NCI-H69 (cell line): ENCODE measurements around the gene TMEM18.

Source experiments
- DNase-seq: peaks from one replicate; lab custom pipeline; 2025; lab: John Stamatoyannopoulos, UW

TMEM18 gene

DNA sequence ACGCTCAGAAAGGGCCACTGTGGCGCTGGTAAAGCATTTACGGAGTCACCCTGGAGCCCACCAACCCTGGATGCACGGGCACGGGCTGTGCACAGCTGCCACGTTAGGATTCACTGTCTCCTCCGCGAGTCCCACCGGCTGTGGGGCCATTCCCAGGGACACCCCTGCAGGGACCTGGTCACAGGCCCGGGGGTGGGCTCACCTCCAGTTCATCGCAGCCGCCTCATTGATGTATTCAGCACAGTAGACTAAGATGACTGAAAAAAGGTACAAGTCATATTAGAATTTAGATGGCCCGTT lies 4.7 kb downstream of the TMEM18 start:
- no peak for DNase-seq

DNA sequence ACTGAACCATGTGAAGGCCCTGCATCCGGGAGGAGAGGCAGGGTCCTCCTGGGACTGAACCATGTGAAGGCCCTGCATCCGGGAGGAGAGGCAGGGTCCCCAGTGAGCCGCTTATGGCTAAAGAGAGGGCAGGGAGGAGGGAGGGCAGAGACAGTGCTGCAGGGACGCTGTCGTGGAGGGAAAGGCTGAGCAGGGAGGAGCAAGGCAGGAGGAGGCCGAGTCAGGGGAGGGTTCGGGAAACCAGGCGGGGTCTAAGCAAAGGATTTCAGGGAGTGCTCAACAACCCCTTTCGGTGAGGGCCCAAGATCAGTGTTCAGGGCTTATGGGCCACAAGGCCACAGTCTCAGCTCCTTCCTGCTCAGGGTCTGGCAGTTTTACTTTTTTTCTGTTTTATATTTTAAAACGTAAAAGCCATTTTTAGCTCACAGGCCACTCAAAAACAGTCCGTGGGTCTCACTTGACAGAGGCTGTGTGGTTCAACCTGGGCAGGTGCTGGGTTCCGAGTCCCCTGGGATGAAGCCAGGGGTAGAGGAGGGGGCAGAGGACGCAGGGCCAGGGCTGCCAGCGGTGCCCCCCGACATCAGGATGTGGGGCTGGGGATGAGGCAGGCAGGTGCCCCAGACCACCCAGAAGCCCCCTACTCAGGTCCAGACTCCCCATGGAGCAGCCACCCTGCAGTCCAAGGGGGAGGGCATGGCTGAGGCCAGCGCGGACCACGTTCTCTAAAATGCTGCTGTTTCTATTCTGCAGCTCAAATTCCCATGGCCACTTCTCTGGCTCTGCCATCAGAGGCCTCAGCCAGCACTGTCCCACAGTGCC lies 5.2 kb downstream of the TMEM18 start:
- DNase-seq: no peak

DNA sequence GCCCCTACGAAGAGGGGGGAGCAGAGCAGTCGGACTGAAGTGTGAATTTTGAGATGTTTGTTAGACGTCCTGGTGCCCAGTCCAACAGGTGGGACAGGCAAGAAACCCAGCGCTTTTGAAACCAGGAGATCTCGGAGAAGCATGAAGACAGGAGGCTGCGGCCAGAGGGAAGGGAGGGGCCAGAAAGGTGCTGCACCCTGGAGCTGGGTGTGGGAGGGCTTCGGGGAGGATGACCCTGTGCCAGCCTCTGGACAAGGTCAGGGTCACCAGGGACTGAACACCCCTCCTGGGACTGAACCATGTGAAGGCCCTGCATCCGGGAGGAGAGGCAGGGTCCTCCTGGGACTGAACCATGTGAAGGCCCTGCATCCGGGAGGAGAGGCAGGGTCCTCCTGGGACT lies 6.1 kb downstream of the TMEM18 start:
- DNase-seq: no peak

DNA sequence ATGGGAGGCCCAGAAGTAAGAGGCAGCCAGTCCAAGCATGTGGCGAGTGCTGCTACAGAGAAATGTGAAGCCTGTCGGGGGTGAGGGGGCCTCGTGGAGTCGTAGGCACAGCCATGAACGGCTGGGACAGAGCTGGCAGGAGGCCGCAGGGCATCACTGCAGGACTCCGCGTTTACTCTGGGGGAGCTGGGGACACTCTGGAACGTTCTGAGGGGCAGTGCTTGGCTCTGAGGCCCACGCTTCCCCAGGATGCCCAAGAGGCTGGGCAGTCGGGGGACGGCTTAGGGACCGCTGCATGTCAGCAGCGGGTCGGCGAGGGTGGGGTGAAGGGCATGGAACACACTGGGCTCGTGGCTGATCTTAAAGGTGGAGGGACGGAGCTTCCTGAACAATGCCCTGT lies 6.6 kb downstream of the TMEM18 start:
- DNase-seq: no peak

DNA sequence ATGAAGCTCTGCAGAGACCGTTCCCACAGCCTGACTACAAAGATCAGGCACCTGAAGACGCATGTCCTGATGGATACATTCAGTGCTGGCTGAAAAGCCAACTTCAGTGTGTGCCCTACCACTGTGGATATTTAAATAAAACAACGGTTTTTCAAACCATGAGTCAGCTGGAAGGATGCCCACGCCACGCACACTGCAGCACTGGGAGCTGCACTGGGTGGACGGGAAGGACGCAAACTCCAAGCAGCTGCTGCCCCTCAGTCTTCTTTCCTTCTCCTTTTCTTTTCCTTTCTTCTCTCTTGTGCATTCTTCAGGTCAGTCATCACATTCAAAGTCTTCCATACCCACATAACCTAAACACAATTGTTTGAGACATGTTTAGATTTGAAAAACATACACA lies 7.9 kb downstream of the TMEM18 start:
- no peak for DNase-seq

DNA sequence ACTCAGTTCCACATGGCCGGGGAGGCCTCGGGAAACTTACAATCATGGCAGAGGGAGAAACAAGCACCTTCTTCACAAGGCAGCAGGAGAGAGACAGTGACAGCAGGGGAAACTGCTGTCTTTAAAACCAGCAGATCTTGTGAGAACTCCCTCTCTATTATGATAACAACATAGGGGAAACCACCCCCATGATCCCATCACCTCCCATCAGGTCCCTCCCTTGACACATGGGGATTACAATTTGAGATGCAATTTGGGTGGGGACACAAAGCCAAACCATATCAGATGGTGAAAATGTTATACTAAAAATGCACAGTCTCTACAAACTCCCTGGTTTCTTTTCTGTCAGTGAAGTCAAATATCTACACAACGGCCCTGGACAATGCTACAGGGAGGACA lies 9.2 kb downstream of the TMEM18 start:
- DNase-seq: no peak

DNA sequence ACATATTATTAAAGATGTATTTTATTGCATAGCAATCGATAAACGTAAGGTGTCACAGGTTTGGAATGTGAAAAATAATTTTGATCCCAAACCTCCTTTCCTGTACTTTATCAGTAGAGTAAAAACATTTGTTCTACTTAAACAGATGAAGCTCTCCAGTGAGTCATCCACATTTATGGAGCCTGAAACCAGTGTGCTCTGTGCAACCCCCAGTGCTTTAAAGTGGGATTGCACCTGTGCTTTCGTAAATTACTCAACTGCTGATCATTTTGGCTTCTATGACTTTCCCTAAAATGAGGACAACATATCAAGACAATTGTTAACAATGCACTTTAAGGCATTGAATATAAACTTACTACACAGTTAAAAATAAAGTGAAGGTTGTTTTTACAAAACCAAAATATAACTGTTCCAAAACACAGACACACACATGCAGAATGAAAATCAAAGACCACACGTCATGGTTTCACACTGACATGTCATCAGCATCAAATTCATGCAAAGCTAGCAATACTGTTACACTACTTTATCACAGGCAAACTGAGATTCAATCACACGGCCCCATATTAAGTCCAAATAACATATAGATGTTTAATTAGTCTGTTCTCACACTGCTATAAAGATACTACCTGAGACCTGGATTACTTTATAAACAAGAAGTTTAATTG lies 9.7 kb downstream of the TMEM18 start:
- no peak for DNase-seq

DNA sequence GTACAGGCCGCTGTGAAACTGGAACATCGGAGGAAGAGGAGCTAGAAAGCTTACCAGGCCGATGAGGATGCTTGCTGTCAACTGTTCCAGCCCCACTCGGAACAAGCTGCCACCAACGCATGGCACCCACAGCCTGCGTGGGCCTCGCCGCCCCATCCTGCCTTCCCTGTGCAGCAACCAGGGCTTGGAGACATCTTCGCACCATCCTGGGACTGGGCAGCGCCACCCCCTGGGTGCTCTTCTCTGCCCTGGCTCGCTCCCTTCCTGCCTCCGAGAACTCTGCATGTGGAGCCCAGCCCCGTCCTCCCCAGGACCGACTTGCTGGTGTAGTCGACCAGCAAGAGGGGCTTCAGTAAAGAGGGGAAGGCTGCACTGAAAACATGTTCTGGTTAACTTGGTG lies 10.8 kb downstream of the TMEM18 start:
- no peak for DNase-seq

DNA sequence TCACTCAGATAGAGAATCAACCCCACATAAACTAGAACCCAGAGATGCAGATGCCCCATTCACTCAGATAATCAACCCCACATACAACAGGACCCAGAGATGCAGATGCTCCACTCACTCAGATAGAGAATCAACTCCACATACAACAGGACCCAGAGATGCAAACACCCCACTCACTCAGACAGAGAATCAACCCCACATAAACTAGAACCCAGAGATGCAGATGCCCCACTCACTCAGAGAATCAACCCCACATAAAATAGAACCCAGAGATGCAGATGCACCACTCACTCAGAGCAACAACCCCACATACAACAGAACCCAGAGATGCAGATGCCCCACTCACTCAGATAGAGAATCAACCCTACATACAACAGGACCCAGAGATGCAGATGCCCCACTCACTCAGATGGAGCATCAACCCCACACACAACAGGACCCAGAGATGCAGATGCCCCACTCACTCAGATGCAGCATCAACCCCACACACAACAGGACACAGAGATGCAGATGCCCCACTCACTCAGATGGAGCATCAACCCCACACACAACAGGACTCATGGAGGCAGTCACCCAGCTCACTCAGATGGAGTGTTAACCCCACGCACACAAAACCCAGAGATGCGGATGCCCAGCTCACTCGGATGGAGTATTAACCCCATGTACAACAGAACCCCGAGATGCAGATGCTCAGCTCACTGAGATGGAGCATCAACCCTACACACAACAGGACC lies 11.7 kb downstream of the TMEM18 start:
- DNase-seq: no peak

DNA sequence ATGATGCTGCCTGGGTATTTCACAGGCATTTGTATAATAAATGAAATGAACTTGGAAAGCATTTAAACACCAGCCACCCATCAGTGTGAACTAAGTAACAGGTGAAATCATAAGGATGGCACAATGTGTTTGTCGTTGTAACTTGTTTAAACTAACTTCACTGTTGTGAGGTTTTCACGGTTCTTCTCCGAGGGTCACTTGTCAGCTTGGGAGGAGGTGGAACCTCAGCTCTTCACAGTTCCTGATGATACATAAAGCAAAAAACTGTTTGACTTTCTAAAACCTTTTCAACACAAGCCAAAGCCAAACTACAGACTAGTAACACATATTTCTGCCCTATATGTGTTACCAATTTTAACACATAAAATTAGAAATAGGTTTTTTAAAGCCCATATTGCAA lies 13.1 kb downstream of the TMEM18 start:
- DNase-seq: no peak

DNA sequence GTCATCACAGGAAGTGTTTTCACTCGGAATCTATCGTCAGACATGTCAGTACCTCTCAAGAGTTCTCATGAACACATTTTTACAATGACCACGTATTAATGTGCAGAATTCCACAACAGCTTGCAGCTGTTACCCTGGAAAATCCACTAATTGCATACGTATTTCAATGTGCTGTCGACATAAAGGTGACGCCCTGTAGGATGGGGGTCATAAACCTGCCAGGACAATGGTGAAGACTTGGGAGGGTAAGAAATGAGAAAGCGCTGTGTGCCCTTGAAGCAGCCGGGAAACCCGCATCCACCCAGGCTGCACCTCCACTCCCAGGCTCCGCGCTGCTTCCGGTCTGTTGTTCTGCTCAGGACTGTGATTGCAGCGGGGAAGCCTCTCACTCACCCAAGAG lies 14.0 kb downstream of the TMEM18 start:
- no peak for DNase-seq

DNA sequence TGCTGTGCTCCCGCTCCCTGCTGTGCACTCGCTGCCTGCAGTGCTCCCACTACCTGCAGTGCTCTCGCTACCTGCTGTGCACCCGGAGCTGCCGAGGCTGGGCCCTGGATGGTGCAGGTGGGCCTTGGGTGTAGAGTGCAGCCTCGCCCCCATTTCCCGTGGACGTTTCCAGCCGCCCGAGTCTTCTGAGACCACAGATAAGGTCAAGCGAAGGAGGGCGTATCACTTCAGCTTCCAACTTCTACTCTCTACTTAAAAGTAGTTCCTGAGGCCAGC lies 15.9 kb downstream of the TMEM18 start:
- no peak for DNase-seq

DNA sequence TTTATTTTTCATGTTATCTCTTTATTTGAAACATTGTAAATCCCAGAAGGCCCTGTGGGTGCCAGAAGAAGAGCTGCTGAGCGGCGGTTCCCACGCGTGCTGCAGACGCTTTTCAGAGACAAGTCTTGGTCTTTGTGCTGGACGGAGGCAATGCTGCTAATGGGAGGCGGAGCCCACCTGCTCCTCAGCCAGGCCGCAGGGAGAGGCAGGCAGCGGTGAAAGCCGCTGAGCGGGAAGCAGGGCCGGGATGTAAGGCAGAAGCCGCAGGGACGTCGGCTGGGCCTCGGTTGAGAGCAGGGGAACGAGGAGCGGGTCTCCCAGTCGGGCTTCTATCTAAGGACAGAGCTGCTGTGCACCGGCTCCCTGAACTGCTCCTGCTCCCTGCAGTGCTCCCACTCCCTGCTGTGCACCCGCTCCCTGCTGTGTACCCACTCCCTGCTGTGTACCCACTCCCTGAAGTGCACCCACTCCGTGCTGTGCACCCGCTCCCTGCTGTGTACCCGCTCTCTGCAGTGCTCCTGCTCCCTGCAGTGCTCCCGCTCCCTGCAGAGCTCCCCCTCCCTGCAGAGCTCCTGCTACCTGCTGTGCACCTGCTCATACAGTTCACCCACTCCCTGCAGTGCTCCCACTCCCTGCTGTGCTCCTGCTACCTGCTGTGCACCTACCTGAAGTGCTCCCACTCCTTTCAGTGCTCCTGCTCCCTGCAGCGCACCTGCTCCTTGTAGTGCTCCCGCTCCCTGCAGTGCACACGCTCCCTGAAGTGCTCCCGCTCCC lies 16.4 kb downstream of the TMEM18 start:
- DNase-seq: peak; percentile 9

DNA sequence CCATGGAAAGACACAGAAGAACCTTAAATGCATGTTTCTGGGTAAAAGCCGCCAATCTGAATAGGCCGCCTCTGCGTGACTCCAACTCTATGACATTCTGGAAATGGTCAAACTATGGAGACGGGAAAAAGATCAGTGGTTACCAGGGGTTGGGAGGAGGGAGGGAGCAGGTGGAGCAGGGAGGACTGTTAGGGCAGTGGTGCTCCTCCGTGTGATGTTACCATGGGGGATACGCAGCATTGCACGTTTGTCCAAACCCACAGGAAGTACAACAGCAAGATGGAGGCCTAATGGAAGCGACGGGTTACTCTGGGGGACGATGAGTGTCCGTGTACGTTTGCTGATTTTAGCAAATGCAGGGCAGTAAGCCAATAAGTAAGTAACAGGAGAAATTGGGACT lies 17.2 kb downstream of the TMEM18 start:
- DNase-seq: no peak

DNA sequence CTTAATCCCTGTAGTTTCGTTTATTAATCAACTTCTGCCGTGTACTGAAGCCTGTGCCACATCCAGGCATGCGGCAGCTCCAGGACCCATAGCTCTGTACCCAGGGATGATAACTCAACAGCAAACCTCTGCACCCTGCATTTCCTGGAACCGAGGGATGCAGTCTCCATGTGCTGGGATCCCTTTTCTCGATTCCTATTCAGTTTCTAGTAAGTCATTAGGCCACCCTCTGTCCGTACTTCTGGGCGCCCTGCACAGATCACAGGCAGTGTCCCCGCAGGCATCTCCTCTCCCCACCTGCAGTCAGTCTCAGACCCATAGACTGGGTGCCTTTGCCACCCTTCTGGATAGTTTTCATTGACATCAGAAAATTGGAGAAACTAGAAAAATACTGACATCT lies 18.8 kb downstream of the TMEM18 start:
- no peak for DNase-seq

DNA sequence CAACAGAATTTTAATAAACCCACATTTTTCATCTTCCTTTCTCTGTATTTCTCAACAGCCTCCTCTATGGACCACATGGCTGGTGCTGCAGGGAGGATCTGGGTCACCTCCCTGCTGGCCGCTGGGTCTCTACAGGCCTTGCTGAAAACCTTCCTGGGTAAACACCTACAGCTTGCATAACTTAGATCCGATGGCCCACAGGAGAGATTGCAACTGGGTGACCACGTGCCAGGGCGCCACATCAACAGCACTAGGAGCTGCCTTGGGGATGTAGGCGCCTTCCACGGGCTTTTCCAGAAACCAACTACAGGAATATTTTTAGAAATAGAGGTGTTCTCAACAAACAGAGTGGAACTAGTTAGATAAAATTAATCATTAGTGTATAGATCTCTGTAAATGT lies 19.4 kb downstream of the TMEM18 start:
- DNase-seq: no peak

DNA sequence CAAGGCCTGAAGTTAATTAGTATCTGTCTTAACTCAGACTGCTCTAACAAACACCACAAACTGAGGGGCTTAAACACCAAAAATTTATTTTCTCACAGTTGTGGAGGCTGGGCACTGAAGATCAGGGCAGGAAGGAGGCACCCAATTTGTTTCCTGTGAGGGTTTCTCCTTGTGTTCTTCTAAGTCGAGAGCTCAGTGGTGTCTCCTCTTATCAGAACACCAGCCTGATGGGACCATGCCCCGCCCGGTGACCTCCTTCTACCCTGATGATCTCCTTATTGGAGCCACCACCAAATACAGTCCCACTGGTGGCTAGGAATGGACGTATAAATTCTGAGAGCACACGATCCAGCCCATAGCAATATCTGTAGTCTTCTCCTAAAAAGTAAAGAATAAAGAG lies 20.5 kb downstream of the TMEM18 start:
- no peak for DNase-seq

DNA sequence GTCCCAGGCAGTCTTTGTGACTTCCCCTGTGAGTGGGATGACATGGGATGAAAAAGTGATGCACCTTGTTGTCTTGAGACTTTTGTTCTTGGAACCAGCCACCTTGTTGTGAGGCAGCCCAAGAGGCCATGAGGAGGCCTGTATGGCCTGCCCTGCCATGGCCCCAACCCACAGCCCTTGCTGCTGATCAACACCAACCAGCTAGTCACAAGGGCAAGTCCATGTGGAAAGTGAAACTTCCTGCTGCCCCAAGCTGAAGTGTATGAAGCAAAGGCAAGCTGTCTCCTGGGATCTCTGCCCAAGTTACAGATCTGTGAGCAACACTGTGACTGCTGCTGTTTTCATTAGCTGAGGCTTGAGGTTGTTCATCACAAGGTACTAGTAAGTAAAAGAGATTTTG lies 21.6 kb downstream of the TMEM18 start:
- DNase-seq: no peak

DNA sequence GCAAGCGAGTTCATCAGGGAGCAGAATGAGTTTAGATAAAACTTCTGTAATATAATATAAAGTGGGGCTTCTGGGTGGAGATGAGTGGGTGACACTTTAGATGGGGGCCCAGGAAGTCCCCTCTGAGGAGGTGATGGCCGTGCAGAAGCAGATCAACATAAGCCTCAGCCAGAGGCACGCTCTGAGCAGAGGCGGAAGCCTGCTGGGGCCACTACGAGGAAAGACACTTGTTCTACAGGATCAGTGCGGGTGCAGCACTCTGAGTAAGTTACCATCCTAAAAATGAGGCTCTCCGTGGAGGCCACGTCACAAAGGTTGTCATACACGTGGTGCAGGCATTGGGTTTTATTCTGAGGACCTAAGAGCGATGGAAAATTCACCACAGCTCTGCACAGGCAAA lies 22.3 kb downstream of the TMEM18 start:
- no peak for DNase-seq

DNA sequence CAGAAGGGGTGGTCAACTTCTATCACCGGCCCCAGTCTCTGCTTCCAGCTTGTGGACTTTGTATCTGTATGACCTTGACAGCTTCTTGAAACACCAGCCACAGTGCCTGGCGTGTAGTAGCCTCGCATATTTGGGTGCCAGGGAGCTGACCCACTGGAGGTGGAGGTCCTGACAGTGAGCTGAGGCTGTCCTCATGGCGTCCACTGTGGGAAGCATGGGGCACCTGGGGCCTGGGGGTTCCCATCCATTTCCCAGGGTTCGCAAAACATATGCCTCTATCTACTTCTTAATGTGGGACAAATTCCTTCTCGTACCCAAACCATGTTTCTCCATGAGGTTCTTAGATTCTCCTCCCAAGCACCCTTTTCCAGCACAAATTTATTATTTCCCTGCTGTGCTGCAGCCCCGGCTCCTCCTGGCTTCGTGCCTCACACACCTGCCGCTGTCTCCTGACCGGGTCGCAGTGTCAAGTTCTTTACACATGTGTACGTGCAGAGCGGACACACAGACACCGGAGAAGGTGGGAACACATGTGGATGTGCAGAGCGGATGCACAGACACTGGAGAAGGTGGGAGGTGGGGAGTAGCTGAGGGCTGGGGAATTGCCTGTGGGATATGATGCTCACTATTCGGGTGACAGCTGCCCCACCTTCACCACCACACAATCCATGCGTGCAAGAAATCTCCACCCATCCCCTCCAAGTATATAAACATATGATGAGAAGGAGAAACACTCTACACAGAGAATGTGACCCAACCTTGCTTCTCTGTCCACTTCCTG lies 23.4 kb downstream of the TMEM18 start:
- no peak for DNase-seq

DNA sequence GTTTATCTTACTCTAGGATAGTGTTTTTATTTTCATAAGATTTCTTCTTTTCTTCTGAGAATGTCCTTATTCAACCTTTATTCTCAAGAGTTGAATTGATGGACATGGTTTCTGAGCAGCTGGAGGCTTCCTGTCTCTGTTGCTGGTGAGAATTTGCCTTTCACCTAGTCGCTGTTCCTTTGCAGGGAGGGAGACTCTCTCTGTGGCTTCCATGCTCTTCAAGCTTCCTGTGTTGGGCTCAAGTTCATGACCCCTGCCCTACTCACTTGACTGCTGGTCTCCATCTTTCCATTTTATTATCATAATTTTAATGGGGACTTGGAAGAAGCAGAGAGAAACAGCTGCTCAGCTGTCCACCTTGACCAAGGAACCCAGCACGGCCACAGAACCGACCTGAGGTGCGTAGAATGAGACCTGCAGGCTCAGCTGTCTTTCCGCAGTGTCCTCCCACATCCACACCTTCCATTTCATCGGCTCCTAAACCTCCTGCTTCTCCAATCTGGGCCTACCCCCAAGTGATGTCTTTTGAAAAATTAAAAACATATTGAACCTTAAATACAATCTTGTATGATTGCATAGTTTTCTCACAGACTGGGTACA lies 24.2 kb downstream of the TMEM18 start:
- DNase-seq: no peak

DNA sequence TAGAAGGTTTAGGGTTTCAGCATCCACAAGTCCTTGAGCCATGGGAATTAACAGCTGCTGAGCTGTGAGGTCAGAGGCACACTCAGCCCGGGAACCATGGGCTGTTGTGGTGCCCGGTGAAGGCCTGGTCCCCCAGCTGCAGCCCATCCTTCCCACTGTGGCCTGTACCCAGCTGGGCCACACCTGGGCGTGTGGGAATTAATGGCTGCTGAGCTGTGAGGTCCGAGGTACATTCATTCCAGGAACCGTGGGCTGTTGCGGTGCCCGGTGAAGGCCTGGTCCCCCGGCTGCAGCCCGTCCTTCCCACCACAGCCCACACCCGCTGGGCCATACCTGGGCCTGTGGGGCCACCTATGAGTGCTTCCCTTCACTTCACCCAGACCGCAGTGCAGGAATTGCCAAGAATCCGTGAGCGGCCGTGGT lies 25.2 kb downstream of the TMEM18 start:
- DNase-seq: no peak
